HEK293T (cell line): ENCODE data around the gene ARHGAP45.

Experiments
- ARNT ChIP-seq: fragments of 450-650 bp; IDR thresholded peaks from 2 replicates; pipeline ENCODE4 v1.6.1; 2017; ENCODE audit warnings: mild to moderate bottlenecking
- ELF4 ChIP-seq: fragments of 450-650 bp; IDR thresholded peaks from 2 replicates; pipeline ENCODE4 v1.6.1; 2017; ENCODE audit warnings: antibody characterized with exemption
- FOXM1 ChIP-seq: fragments of 450-650 bp; IDR thresholded peaks from 2 replicates; pipeline ENCODE4 v1.6.1; 2017; ENCODE audit warnings: mild to moderate bottlenecking, borderline replicate concordance
- L3MBTL2 ChIP-seq: fragments of 450-650 bp; conservative IDR thresholded peaks from 2 replicates; pipeline ENCODE4 v1.6.1; 2016; ENCODE audit warnings: mild to moderate bottlenecking
- SP1 ChIP-seq: fragments of 450-650 bp; IDR thresholded peaks from 2 replicates; pipeline ENCODE4 v1.6.1; 2017

GRCh38 chr19:1020868-1021425, 46.0 kb upstream of the ARHGAP45 start, which contains the start of gene TMEM259:
- no peak for TF ChIP-seq ARNT
- TF ChIP-seq ELF4, result no peak
- no peak for TF ChIP-seq SP1
- no peak for TF ChIP-seq L3MBTL2
- 0 out of 2 replicates have a peak, but pooled peaks have one; percentile 9 for TF ChIP-seq FOXM1
